Measurements from ENCODE around the gene PLTP. TPM values are rescaled to one million over a fixed set of nuclear protein-coding genes. Genes with fewer than 3 reads are reported as not detected.

Gene PLTP
- total RNA-seq, 2 donors from 2014 or later: 92.1 to 123 TPM

DNA sequence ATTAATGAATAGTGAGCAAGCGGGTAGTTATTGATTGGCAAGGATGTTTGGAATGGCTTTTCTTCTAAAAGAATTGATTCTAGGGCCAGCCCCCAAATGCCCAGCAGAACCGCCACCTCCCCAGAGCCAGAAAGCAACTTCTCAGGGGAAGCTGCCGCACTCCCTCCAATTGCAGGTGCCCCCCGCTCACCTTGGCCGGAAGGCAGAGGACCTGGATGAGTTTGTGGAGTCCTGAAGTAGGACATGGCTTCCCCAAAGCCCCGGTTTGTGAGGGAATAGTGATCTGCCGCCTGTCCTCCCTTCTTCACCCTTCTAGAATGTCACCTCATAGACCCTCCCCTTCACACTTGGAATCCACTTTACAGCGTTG is 24.6 kb downstream of the PLTP start, which contains the start of gene SPATA25:
Gene SPATA25, minus strand, starts transcription at position 277 of the 370 bp plus-strand sequence. Its CDS starts 32 bp downstream, at position 245.
- WGBS, 2 experiments (ENCODE audit: insufficient coverage in 1 of 2, insufficient read length in 1 of 2): 88 to 93% methylated on average over 2 to 8 of the region's 8 CpGs
- no peaks in the 10 kb centered on the region for H3K9me3 Mint-ChIP-seq

DNA sequence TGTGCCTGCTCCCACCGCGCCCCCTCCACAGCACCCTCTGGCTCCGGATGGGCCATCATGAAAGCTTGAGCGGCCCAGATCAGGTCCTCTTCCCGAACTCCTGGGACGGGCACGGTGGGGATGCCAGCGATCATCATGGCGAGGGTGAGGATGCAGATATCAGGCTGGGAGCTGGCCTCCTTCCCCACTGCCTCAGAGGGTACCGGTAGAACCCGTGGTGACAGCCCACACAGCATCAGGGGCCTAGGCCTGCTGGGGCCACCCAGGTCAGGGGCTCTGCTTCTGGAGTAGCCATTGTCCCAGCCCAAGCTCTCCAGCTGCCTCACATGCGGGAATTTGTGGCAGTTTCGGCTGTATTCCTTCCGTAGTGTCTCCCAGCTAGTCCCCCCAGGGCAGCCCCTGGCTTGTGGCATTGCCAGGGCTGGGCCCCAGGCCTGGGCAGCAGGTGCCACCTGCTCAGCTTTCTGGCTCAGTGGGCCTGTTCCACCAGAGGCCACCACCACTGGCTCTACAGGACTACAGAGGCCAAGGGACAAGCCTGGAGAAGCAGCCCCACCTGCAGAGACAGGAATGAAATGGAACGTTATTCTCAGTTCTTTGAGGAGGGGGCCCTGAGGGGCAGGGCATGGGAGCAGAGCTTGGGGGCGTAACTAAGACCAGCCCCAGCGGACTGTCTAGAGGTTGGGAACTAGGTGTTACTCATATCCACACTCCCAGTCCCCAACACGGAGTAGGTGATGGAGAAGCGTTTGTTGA is 25.2 kb downstream of the PLTP start:
- no peak overlapping the region for H3K27ac ChIP-seq (ENCODE audit: low read depth, low read length)
- peaks cover 23% of the 10 kb centered on the region for H3K36me3 ChIP-seq (ENCODE audit: control insufficient read depth, insufficient read depth, low read length)
- no peak for DNase-seq
- H3K4me3 Mint-ChIP-seq: no peak overlapping the region
- 93 to 94% methylated on average over 14 to 19 of the region's 19 CpGs for WGBS, 2 experiments (ENCODE audit: insufficient coverage in 1 of 2, insufficient read length in 1 of 2)
- no peak overlapping the region for H3K27ac Mint-ChIP-seq
- H3K27me3 ChIP-seq (ENCODE audit: control insufficient read depth, insufficient read depth, low read length, poor library complexity, severe bottlenecking): no peaks in the 10 kb centered on the region
- TF ChIP-seq, protein P1, sequence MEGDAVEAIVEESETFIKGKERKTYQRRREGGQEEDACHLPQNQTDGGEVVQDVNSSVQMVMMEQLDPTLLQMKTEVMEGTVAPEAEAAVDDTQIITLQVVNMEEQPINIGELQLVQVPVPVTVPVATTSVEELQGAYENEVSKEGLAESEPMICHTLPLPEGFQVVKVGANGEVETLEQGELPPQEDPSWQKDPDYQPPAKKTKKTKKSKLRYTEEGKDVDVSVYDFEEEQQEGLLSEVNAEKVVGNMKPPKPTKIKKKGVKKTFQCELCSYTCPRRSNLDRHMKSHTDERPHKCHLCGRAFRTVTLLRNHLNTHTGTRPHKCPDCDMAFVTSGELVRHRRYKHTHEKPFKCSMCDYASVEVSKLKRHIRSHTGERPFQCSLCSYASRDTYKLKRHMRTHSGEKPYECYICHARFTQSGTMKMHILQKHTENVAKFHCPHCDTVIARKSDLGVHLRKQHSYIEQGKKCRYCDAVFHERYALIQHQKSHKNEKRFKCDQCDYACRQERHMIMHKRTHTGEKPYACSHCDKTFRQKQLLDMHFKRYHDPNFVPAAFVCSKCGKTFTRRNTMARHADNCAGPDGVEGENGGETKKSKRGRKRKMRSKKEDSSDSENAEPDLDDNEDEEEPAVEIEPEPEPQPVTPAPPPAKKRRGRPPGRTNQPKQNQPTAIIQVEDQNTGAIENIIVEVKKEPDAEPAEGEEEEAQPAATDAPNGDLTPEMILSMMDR (conservative IDR thresholded peaks at IDR 0.05): no peak
- H3K4me1 ChIP-seq (ENCODE audit: control insufficient read depth, insufficient read depth, low read length): no peaks in the 10 kb centered on the region
- no peaks in the 10 kb centered on the region for H3K9me3 ChIP-seq (ENCODE audit: control insufficient read depth, low read length)
- no peak overlapping the region for H3K9ac ChIP-seq (ENCODE audit: extremely low read depth, low read length, poor library complexity, severe bottlenecking)
- H3K27me3 Mint-ChIP-seq (ENCODE audit: insufficient read depth): no peaks in the 10 kb centered on the region
- no peak overlapping the region for H3K4me3 ChIP-seq (ENCODE audit: low read length)
- H3K36me3 Mint-ChIP-seq (ENCODE audit: low read depth): peaks cover 29% of the 10 kb centered on the region
- peaks cover 3% of the 10 kb centered on the region for H3K4me1 Mint-ChIP-seq
- no peaks in the 10 kb centered on the region for H3K9me3 Mint-ChIP-seq

More for the DNA sequence above, 24.6 kb downstream of the PLTP start, which contains the start of gene SPATA25:
- TF ChIP-seq, protein P1 (conservative IDR thresholded peaks at IDR 0.05): no peak
- Mint-ChIP-seq H3K27me3 (ENCODE audit: insufficient read depth) (no peaks in the 10 kb centered on the region), H3K36me3 (ENCODE audit: low read depth) (peaks cover 27% of the 10 kb centered on the region), H3K4me3 (no peak within 1 kb of the TSS), H3K27ac (peak within 1 kb of the TSS; percentile 6), H3K4me1 (peaks cover 4% of the 10 kb centered on the region)
- Histone ChIP-seq H3K4me3 (ENCODE audit: low read length) (no peak within 1 kb of the TSS), H3K27me3 (ENCODE audit: control insufficient read depth, insufficient read depth, low read length, poor library complexity, severe bottlenecking) (no peaks in the 10 kb centered on the region), H3K9ac (ENCODE audit: extremely low read depth, low read length, poor library complexity, severe bottlenecking) (no peak within 1 kb of the TSS), H3K36me3 (ENCODE audit: control insufficient read depth, insufficient read depth, low read length) (peaks cover 24% of the 10 kb centered on the region), H3K27ac (ENCODE audit: low read depth, low read length) (no peak within 1 kb of the TSS), H3K9me3 (ENCODE audit: control insufficient read depth, low read length) (no peaks in the 10 kb centered on the region), H3K4me1 (ENCODE audit: control insufficient read depth, insufficient read depth, low read length) (no peaks in the 10 kb centered on the region)
- DNase-seq: no peak

DNA sequence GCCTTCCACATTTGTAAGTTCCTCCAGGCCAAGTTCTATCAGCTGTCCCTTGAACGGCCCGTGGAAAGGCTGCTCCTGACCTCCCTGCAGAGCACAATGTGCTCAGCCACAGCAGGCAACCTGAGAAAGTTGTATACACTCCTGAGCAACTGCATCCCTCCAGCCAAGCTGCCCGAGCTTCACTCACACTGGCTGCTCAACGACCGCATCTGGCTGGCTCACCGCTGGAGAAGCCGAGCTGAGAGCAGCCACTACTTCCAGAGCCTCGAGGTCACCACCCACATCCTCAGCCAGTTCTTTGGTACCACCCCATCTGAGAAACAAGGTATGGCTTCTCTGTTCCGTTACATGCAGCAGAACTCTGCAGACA is 28.9 kb downstream of the PLTP start:
- Mint-ChIP-seq H3K4me3 (no peak overlapping the region), H3K4me1 (peaks cover 6% of the 10 kb centered on the region), H3K27ac (no peak overlapping the region), H3K9me3 (no peaks in the 10 kb centered on the region), H3K27me3 (ENCODE audit: insufficient read depth) (no peaks in the 10 kb centered on the region), H3K36me3 (ENCODE audit: low read depth) (peaks cover 29% of the 10 kb centered on the region)
- TF ChIP-seq, protein P1 (conservative IDR thresholded peaks at IDR 0.05): no peak
- Histone ChIP-seq H3K4me1 (ENCODE audit: control insufficient read depth, insufficient read depth, low read length) (no peaks in the 10 kb centered on the region), H3K36me3 (ENCODE audit: control insufficient read depth, insufficient read depth, low read length) (peaks cover 24% of the 10 kb centered on the region), H3K27me3 (ENCODE audit: control insufficient read depth, insufficient read depth, low read length, poor library complexity, severe bottlenecking) (no peaks in the 10 kb centered on the region), H3K9ac (ENCODE audit: extremely low read depth, low read length, poor library complexity, severe bottlenecking) (no peak overlapping the region), H3K27ac (ENCODE audit: low read depth, low read length) (no peak overlapping the region), H3K9me3 (ENCODE audit: control insufficient read depth, low read length) (no peaks in the 10 kb centered on the region), H3K4me3 (ENCODE audit: low read length) (no peak overlapping the region)
- no peak for DNase-seq
- WGBS, 2 experiments (ENCODE audit: insufficient coverage in 1 of 2, insufficient read length in 1 of 2): 93 to 94% methylated on average over 9 of the region's 9 CpGs
